ENCODE measurements around the gene LRRC37A.
"Not testable (repeated sequence)": the region's sequence is repeated elsewhere in the genome, so short reads cannot be mapped to it uniquely, and the experiment has no call there.

- not testable (repeated sequence) for TF ChIP-seq YY1 (IDR thresholded peaks at IDR 0.05; ENCODE audit: insufficient read depth, insufficient read length); ZNF274 (IDR thresholded peaks at IDR 0.05; ENCODE audit: low read depth, low read length)
Observed at GRCh38 chr17:46367520-46367919, 72.6 kb downstream of the LRRC37A start.

All from NT2/D1 (cell line).